GM12891 (cell line): ENCODE results near the gene GOLGA1.

Experiments
- POLR2A ChIP-seq: IDR thresholded peaks from 2 replicates; pipeline ENCODE4 v1.6.1; 2011; ENCODE audit warnings: low read depth, low read length, control low read depth
- POLR2AphosphoS5 ChIP-seq: IDR thresholded peaks from 2 replicates; pipeline ENCODE4 v1.6.1; 2011; ENCODE audit warnings: low read depth, low read length, control low read depth
- POU2F2 ChIP-seq: IDR thresholded peaks from 2 replicates; pipeline ENCODE4 v1.6.1; 2011; ENCODE audit warnings: low read depth, mild to moderate bottlenecking, control low read depth, low read length, moderate library complexity
- SPI1 ChIP-seq: IDR thresholded peaks from 2 replicates; pipeline ENCODE4 v1.6.1; 2011; ENCODE audit warnings: low read depth, low read length, control low read depth
- TAF1 ChIP-seq: IDR thresholded peaks from 2 replicates; pipeline ENCODE4 v1.6.1; 2011; ENCODE audit warnings: low read depth, low read length, control low read depth

DNA sequence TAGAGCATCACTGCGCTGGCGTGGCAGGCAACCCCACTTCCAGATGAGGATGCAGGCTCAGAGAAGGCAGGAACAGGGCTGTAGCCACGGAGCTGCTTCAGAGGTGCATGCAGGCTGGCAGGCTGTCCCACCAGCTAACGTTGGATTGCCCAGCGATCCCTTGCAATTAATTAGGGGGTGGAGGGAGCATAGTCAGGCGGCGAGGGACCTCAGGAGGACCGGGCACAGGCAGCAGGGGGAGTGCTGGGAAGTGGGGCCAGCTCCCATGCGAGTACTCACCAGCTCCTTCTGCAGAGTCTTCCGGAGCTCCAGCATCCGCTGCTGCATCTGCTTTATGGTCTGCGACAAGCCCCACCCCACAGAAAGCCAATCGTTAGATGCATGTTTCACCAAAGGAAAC lies 58.7 kb downstream of the GOLGA1 start:
- TF ChIP-seq POLR2A: no peak
- no peak for TF ChIP-seq POLR2AphosphoS5
- no peak for TF ChIP-seq TAF1
- no peak for TF ChIP-seq SPI1
- TF ChIP-seq POU2F2: no peak
